ENCODE results near the gene ZC3HAV1.
"Not testable (repeated sequence)": the region's sequence is repeated elsewhere in the genome, so short reads cannot be mapped to it uniquely, and the experiment has no call there.

Gene ZC3HAV1

DNA sequence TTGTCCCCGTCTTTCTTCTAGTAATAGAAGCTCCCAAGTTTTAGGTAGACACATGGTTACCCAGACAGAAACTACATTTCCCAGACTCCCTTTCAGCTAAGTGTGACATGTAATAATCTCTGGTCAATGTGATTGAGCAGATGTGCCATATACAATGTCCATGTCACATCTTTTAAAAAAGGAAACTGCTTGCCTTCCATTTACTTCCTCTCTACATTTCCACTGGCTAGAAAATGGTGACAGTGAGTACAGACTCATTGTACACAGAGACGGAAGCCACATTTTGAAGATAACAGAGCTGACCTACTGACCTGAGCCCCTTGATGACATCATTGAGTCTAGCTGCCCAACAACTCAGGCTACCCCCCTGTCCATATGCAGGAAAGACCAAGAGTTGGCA lies 21.3 kb downstream of the ZC3HAV1 start:
- in situ Hi-C loops (cut with MboI; ENCODE audit: low sequenced_read_pairs): no loop called here

DNA sequence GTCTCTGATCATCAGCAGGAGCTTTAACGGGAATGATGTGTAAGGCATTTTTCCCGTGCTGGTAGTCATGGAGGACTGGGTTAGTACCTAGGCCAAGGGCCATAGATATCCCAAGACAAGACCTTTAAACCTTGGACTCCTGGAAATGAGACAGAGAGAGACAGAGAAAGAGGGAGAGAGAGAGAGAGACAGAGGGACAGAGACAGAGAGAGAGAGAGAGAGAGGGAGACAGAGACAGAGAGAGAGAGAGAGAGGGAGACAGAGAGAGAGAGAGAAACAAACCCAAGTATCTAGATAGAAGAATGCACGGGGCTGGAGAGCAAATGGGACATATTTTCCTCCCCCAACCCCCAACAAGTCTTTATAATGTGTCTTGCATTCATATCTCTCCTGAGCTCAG lies 22.3 kb downstream of the ZC3HAV1 start:
- in situ Hi-C loops (cut with MboI; ENCODE audit: low sequenced_read_pairs): no loop called here

DNA sequence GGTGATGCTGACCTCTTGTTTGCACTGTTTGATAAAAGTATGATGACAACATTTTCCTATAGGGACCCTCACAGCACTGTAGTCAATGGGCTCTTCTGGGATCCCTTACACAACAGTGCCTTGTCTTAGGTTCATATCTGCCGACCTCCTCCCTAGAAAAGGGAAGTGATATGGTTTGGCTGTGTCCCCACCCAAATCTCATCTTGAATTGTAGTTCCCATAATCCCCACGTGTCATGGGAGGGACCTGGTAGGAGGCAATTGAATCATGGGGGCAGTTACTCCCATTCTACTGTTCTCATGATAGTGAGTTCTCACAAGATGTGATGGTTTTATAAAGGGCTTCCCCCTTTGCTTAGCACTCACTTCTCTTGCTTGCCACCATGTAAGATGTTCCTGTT lies 23.1 kb downstream of the ZC3HAV1 start:
- in situ Hi-C loops (cut with MboI; ENCODE audit: low sequenced_read_pairs): no loop called here

DNA sequence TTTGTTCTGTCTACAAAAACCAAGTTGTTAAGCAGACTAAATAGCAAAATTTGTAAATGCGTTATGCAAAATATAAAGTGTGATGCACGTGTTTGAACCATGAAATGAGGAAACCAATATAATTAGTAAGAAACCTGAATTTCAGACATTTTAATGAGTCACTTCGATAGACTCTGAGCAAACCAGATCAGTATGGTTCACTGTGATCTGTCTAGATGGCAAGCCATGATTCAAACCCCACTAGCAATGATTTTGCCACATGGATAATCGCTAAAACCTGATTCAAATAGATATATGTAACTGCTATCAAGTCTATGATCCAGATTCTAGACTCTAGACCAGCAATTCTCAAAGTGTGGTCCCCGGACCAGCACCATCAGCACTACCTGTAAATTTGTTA lies 24.8 kb downstream of the ZC3HAV1 start:
- in situ Hi-C loops (cut with MboI; ENCODE audit: low sequenced_read_pairs): no loop called here

DNA sequence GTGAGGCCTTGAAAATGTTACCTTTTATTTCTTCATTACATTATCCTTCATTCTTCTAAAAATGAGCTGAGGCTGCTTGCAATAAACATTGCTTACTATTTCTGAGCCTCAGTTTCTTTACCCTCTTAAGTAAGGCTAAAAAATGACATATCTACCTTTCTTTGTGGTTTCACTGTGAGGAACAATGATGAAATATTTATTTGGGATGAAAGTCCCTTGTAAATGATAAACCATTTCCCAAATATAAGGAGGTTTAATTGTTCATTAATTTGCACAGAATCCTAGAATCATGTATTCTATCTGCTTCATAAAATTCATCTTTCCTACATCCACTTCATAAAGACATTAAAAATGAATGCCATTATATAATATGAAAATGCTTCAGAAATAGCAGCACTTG lies 27.9 kb downstream of the ZC3HAV1 start:
- in situ Hi-C loops (cut with MboI; ENCODE audit: low sequenced_read_pairs): no loop called here

DNA sequence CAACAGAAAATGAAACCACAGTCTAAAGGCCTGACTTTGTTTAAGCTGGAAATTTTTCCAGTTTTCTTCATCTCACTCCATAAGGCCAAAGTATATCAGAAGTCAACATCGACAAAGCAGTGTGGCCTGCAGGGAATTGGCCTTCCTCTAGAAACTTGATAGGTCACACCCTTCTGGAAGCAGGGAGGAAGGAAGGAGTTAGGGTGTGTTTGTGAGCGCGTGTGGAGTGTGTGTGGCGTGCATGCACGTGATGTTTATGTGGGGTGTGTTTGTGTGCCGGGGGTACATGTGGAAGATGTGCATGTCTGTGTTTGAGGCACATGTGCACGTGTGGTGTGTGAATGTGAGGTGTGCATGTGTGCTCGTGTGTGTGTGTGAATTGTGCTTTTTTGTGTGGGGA lies 28.6 kb downstream of the ZC3HAV1 start:
- in situ Hi-C loops (cut with MboI; ENCODE audit: low sequenced_read_pairs): no loop called here

DNA sequence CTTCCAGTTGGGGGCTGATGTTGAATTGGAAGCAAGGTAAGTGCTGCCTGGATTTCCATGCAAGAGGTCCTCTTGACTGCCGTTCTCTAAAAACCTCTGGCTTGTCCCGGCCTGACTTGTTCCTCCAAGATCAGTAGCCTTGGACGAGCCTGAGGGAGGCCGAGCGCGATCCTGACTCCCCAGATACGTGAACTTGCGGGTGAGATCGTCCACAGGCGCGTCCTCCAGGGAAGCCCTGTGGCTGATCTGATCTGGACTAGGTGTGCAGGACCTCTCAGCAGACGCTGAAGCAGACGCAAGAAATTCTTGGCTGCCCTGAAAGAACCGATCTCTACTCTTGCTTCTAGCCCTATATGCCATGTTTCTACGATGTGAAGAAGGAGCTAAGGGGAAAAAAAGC lies 29.7 kb downstream of the ZC3HAV1 start:
- in situ Hi-C loops (cut with MboI; ENCODE audit: low sequenced_read_pairs): no loop called here

DNA sequence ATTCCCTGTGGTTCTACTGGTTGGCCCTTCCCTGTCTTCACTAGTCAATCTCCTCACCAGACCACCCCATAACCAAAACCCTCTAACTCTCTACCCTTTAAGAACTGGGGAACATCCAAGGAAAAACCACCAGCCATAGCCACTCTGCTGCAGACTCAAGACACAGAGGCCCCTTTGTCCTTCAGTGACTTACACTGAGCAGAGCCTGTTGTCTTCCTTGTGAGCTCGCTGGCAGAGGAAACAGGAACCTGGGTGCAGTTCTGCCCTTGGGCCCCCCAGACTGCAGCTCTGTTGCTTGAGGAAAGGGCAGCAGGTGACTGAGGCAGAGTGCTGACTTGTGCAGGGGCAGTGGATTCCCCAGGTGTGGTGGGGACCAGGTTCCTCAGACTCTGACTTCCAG lies 30.6 kb downstream of the ZC3HAV1 start:
- in situ Hi-C loops (cut with MboI; ENCODE audit: low sequenced_read_pairs): no loop called here

DNA sequence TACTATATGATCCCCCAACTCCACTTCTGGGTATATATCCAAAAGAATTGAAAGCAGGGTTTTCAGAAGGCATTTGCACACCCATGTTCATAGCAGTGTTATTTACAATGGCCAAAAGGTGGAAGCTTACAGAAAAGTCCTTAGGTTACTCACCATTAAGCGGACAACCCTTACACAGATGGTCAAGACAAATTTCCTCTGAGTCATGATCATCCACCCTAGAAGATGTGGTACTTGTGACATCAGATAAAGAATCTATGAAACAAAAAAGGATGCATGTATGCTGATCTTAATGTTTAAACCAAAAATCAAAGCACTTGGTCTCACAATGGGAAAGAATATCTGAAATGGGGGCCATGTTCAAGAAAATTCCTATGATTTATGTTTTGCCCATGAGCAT lies 31.1 kb downstream of the ZC3HAV1 start:
- in situ Hi-C loops (cut with MboI; ENCODE audit: low sequenced_read_pairs): no loop called here

DNA sequence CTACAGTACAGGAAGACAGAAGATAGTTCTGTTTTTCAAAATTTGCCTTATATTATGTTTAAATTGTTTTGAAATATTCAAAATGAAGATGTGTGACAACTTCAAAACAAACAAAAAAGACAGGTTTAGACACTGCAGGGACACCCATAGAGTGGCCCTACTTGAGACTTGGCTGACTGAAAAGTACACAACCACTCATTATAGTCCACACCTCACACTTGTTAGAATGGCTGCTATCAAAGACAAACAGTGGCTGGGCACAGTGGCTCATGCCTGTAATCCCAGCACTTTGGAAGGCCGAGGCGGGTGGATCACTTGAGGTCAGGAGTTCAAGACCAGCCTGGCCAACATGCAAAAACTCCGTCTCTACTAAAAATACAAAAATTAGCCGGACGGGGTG lies 31.8 kb downstream of the ZC3HAV1 start:
- in situ Hi-C loops (cut with MboI; ENCODE audit: low sequenced_read_pairs): not testable (repeated sequence)

DNA sequence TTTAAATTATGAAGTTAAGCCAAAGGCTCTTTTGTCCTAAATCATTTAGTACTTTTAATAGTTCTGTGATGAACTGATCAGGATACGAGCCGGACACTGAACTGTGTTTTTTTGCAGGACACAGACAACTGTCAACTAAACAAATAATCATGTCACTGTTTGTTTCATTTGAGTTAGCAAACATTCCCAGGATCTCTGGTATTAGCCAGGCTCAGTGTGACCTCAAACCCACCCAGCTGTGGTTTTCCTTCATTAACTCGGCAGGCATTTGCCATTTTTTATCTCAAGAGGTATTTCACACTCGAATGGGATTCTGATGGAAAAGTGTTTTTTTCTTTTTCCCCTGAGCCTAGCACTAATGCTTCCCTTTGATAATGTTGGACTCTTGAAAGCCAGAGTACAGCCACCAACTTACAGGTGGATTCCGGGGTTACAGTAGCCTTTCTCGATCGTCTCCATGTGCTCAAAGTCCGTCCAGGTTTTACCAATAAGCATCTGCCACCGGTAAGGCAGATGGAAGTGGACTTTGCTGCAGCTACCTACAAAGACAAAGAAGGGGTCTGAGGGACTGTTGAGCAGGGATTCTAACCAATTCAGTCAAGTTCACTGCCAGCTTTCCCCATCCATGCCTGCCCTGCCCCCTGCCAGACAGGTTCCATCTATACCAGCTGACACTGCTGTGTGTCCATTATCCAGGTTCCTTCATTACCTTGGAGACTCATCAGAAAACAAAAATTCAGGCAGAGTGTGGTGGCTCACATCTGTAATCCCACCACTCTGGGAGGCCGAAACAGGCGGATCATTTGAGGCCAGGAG lies 33.4 kb downstream of the ZC3HAV1 start:
- in situ Hi-C loops (cut with MboI; ENCODE audit: low sequenced_read_pairs): no loop called here

DNA sequence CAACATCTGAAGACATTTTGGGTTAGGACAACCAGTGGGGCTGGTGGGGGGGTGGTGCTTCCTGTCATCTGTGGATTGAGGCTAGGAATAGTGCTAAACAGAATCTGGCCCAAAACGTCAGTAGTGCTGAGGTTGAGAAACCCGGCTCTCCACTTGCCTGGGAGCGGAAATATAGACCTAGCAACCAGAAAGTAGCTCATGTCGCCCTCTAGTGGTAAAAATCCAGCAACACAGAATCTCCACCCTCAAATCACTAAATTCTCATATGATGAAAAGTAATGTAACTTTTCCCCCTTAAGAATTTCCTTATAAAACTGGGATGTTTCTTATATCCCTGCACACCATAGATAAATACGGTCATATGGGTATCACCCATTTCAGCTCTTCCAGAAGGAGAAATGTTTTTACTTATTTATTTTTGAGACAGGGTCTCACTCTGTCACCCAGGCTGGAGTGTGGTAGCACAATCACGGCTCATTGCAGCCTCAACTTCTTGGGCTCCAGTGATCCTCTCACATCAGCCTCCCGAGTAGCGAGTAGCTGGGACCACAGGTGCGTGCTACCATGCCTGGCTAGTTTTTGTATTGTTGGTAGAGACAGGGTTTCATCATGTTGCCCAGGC lies 34.4 kb downstream of the ZC3HAV1 start:
- in situ Hi-C loops (cut with MboI; ENCODE audit: low sequenced_read_pairs): no loop called here

DNA sequence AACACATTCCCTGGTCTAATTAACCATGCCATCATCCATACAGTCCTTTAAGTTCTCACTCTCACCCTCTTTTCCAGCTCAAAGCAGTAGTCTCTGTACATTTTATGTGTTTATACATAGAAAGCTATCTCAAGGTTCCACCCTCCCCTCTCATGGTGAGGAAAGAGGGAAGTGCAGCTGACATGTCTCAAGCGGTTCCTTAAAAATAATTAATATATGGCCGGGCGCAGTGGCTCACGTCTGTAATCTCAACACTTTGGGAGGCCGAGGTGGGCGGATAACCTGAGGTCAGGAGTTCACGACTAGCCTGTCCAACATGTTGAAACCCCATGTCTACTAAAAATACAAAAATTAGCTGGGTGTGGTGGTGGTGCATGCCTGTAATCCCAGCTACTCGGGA lies 36.7 kb downstream of the ZC3HAV1 start:
- in situ Hi-C loops (cut with MboI; ENCODE audit: low sequenced_read_pairs): no loop called here

DNA sequence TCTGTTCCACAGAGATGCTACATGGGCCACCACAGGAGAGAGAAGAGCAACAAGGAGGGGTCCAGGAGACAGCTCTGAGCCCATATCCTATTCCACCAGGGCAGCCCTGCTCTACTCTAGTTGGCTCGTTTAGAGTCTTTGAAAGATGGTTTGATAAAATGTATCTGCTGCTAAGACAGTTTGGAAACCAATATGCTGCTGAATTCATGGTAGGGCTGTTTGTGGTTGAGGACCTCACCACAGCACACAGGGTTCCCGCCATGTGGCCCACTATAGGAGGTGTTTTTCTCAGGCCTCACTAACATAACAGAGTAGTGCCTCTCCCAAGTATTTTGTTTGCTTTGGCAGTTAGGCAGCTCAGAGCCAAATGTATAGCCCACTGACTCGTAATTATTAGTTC lies 37.8 kb downstream of the ZC3HAV1 start:
- in situ Hi-C loops (cut with MboI; ENCODE audit: low sequenced_read_pairs): no loop called here

DNA sequence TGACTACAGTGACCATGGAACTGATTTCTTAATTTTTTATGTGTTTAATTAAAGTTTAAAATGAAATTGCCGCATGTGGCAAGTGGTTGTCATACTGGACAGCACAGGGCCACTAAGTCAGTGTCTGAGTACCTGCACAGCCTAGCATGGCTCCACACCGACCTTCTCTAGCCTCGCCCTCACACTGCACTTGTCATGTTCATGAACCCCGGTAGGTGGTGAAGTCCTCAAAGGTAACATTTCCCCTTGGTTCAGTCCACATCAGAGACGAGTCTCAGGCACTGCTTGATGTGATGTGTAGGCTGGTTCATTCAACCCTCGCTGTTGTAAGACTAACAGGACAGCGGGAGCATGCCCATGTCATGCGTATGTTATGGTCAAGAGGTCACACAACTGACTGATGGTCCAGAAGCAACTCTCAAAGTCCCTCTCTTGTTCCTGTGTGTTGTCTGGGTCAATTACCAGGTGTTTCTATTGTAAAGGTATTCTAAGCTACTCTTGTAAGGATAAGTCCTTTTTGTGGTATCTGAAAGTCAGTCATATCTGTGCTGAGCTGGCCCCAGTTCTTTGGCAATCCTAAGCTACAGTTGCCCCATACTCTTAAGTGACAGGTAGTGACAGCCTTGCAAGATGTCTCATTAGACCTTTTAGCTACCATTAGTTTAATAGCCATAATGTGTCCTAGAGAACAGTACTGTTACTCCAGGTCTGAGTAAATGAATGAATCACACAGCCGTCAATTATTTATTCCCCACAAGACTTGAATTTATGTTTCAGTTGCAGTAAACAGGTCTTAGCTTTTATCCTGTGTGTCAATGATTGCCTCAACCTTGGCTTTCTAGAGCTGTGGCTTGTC lies 40.7 kb downstream of the ZC3HAV1 start:
- in situ Hi-C loops (cut with MboI; ENCODE audit: low sequenced_read_pairs): no loop called here

DNA sequence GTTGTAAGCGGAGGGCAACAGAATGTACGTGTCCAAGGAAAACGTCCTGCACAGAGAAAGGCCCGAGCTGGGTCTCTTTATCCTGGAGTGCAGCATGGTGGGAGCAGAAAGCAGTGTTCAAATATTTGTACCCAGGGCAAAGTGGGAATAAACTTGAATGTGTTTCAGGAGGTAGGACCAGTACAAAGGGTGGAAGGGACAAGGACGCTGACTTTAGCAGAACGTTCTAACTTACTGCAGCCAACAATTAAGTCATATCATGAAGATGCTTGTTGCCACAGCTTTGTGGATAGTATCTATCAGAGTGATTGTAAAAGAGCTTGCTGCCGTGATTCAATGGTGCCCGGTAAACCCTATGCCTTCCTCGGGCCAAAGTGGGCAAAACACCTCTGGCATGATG lies 43.2 kb downstream of the ZC3HAV1 start:
- in situ Hi-C loops (cut with MboI; ENCODE audit: low sequenced_read_pairs): no loop called here

DNA sequence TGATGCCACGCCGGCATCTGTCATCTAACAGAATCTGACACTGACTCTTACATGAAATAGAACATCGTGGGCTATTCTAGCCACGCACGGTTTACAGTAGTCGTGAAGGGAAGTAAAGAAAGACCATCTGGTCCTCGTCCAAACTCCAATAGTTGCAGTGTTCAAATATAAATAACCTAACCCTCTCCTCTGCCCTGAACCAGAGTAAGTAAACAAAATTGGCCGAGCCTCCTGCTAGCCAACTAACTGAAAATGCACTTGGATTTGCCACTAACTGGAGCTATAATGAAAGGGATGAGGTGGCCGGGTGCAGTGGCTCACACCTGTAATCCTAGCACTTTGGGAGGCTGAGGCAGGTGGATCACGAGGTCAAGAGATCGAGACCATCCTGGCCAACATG lies 44.2 kb downstream of the ZC3HAV1 start:
- in situ Hi-C loops (cut with MboI; ENCODE audit: low sequenced_read_pairs): no loop called here

DNA sequence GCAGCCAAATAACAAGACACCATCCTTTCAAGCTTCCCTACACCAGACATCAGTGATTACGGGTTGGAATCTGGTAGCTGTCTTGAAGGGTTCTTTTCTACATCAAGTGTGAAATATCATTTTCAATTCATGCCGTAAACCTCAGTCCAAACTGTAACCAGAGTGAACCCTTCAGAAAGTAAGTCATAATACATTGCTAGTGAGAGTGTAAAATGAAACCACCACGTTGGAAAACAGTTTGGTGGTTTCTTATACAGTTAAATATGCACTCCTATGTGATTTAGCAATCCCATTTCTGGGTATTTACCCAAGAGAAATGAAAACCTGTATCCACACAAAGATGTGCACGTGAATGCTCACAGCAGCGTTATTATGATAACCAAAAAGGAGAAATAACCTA lies 48.1 kb downstream of the ZC3HAV1 start:
- in situ Hi-C loops (cut with MboI; ENCODE audit: low sequenced_read_pairs): no loop called here

DNA sequence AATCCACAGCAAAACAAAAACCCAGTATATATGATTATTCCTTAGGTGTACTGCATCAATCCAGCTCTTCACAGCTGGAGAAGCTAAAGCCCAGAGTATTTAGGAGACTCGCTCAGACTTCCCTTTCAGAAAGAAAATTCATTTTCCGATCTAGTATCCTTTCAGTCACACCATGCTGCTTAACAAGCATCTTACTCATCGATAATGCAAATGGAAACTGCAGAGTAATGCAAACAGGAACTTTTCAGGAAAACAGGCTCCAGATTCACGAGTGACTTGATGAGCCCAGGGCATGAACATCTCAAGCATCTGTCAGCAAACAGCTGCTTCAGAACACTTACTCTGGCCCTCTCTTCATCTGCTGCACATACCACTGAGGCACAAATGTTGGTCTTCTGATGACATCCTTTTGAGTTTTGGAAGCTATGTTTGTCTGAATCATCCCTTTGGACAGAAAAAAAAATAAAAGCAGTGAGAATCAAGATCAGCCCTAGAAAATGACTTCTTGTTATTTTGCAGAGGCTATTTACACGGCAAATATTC lies 48.8 kb downstream of the ZC3HAV1 start:
- in situ Hi-C loops (cut with MboI; ENCODE audit: low sequenced_read_pairs): no loop called here

DNA sequence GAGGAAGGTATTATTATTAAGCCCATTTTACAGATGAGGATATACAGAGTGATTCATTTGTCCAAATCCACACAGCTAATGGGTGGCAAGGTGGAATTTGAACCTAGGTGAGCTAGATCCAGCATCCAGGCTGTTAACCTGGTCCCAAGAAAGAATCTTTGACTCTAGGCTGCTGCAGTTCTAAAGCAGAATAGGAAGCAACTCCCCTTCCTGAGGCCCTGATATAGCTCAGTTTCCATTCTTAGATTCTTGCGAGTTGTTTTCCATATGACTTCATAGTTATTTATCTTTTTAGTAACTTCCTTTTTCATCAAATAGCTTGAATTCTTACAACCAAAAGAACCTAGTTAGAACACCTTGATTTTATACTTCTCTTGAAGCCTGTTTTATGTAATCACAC lies 49.6 kb downstream of the ZC3HAV1 start:
- in situ Hi-C loops (cut with MboI; ENCODE audit: low sequenced_read_pairs): no loop called here

DNA sequence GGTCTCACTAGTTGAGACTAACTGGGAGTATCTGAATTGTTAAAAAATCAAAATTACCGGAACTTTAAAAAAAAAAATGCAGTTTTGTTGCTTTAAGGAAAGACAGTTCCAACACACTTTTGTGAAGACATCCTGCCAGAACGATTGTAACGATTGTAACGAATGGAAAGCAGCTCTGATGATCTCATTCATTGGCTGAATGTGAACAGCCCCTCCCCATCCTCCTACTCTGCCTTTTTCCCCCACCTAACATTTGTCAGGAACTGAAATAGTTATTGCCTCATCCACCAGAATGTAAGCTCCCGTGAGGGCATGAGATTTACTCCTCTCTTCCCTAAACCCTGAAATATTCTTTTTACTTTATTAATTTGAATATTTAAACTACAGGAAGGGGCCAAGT lies 50.6 kb downstream of the ZC3HAV1 start:
- in situ Hi-C loops (cut with MboI; ENCODE audit: low sequenced_read_pairs): no loop called here

DNA sequence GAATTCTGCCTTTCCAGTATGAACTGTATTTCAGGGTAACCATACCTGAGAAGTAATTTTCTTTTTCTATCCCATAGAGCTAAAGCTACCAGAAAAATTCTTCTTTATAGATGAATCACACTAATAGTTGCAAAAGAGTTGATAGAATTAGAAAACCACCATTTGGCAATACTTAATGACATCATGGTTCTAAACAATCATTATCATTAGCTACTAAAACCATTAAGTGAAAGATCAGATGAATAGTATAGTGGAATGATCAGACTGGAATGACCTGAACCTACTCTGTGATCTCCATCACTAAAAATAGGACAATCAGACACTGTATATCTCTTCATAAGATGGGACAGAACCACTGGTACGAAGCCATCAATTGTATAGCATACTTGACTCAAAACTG lies 53.8 kb downstream of the ZC3HAV1 start:
- in situ Hi-C loops (cut with MboI; ENCODE audit: low sequenced_read_pairs): no loop called here
